GM12878 (cell line): ENCODE measurements around the gene LDLRAP1.

ENCODE experiments used
- BACH1 ChIP-seq: fragments of 450-650 bp; IDR thresholded peaks from 2 replicates; pipeline ENCODE4 v1.6.1; 2017; ENCODE audit warnings: mild to moderate bottlenecking, borderline replicate concordance
- EZH2 ChIP-seq: IDR thresholded peaks from 2 replicates; pipeline ENCODE4 v1.6.1; 2012; ENCODE audit warnings: low read depth, mild to moderate bottlenecking, control low read depth, inconsistent platforms, low read length, borderline replicate concordance; ENCODE audit not compliant: control insufficient read depth
- NRF1 ChIP-seq: conservative IDR thresholded peaks from 2 replicates; pipeline ENCODE4 v1.6.1; 2011; ENCODE audit warnings: mild to moderate bottlenecking, low read depth, low read length, improper control_type of control experiment
- POLR2A ChIP-seq: IDR thresholded peaks from 2 replicates; pipeline ENCODE4 v1.6.1; 2011; ENCODE audit warnings: low read depth, mild to moderate bottlenecking, low read length
- POLR2AphosphoS5 ChIP-seq: IDR thresholded peaks from 2 replicates; pipeline ENCODE4 v1.6.1; 2011; ENCODE audit warnings: mild to moderate bottlenecking, low read length, inconsistent platforms
- SIN3A ChIP-seq: IDR thresholded peaks from 2 replicates; pipeline ENCODE4 v1.6.1; 2012; ENCODE audit warnings: low read depth, low read length, improper control_type of control experiment
- SPI1 ChIP-seq: IDR thresholded peaks from 2 replicates; pipeline ENCODE4 v1.6.1; 2011; ENCODE audit warnings: low read depth, mild to moderate bottlenecking, low read length, moderate library complexity, borderline replicate concordance; ENCODE audit not compliant: insufficient read depth
- TBL1XR1 ChIP-seq: IDR thresholded peaks from 2 replicates; pipeline ENCODE4 v1.6.1; 2012; ENCODE audit warnings: low read depth, low read length, improper control_type of control experiment
- TF ChIP-seq, protein P1 (sequence below), 3 experiments: IDR thresholded peaks in 2 of 3; conservative IDR thresholded peaks in 1 of 3; 2 replicates each; pipeline ENCODE4 v1.5.1; 2011; ENCODE audit warnings: low read depth in 3 of 3, low read length in 3 of 3, mild to moderate bottlenecking in 3 of 3, control low read depth in 2 of 3, moderate library complexity in 2 of 3, inconsistent platforms in 1 of 3, mixed read lengths in 1 of 3; ENCODE audit not compliant: control insufficient read depth in 2 of 3, insufficient read depth in 1 of 3; ENCODE audit errors: extremely low read depth in 1 of 3

DNA sequence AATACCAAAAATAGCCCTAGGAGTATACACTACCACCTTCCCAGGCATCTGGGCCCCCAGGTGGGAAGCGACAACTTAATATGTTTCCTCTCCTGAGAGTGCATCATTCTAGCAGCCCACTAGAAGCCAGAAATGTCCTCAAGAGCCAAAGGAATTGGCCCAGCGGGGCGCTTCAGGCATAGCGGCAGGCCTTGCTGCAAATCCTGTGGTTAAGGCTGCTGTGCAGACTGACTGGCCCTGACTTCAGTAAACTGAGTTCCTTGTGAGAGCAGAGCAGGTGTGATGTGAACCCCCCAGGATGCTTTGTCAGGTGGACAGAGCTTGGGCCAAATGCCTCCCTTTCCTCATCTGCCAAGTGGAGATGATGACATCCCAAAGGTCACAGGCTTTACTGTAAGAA lies 29.7 kb upstream of the LDLRAP1 start:
- TF ChIP-seq POLR2AphosphoS5, result no peak
- no peak for TF ChIP-seq NRF1
- TF ChIP-seq SIN3A, result no peak
- no peak for TF ChIP-seq TBL1XR1
- TF ChIP-seq, protein P1, sequence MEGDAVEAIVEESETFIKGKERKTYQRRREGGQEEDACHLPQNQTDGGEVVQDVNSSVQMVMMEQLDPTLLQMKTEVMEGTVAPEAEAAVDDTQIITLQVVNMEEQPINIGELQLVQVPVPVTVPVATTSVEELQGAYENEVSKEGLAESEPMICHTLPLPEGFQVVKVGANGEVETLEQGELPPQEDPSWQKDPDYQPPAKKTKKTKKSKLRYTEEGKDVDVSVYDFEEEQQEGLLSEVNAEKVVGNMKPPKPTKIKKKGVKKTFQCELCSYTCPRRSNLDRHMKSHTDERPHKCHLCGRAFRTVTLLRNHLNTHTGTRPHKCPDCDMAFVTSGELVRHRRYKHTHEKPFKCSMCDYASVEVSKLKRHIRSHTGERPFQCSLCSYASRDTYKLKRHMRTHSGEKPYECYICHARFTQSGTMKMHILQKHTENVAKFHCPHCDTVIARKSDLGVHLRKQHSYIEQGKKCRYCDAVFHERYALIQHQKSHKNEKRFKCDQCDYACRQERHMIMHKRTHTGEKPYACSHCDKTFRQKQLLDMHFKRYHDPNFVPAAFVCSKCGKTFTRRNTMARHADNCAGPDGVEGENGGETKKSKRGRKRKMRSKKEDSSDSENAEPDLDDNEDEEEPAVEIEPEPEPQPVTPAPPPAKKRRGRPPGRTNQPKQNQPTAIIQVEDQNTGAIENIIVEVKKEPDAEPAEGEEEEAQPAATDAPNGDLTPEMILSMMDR (IDR thresholded peaks at IDR 0.05 in 2 of 3, conservative IDR thresholded peaks at IDR 0.05 in 1 of 3; ENCODE audit: control insufficient read depth in 2 of 3, extremely low read depth in 1 of 3, insufficient read depth in 1 of 3, low read depth in 3 of 3, low read length in 3 of 3), result no peak
- no peak for TF ChIP-seq EZH2
- no peak for TF ChIP-seq SPI1
- TF ChIP-seq POLR2A, result no peak
- no peak for TF ChIP-seq BACH1
